Measurements from ENCODE around the gene TTC31.

Gene TTC31

GRCh38 chr2:74444498-74445318 is 38.2 kb upstream of the TTC31 start:
- Histone ChIP-seq H3K27ac (no peak overlapping the region), H3K36me3 (no peaks in the 10 kb centered on the region), H3K4me3 (ENCODE audit: low read depth in 1 of 2, low read length in 1 of 2) (no peak overlapping the region), H3K27me3 (peaks cover 84% of the 10 kb centered on the region), H3K4me1 (ENCODE audit: control insufficient read depth in 1 of 2, insufficient read depth in 1 of 2, low read depth in 1 of 2, low read length in 1 of 2) (peaks cover 14 to 19% of the 10 kb centered on the region in 2 experiments), H3K9me3 (no peaks in the 10 kb centered on the region)
- no peak for TF ChIP-seq CTCF (IDR thresholded peaks at IDR 0.05)

- no peaks in the 10 kb centered on the region for H3K4me1 ChIP-seq (ENCODE audit: control insufficient read depth in 1 of 2, insufficient read depth in 1 of 2, low read depth in 1 of 2, low read length in 1 of 2)
- H3K9me3 ChIP-seq = no peaks in the 10 kb centered on the region
- H3K4me3 ChIP-seq (ENCODE audit: low read depth in 1 of 2, low read length in 1 of 2) = no peak overlapping the region
- no peak overlapping the region for H3K27ac ChIP-seq
- H3K27me3 ChIP-seq = peaks cover 63% of the 10 kb centered on the region
- no peak for TF ChIP-seq CTCF (IDR thresholded peaks at IDR 0.05)
- no peaks in the 10 kb centered on the region for H3K36me3 ChIP-seq
These were observed 35.5 kb upstream of the TTC31 start for GRCh38 chr2:74447230-74447999.

GRCh38 chr2:74448771-74449170 is 34.1 kb upstream of the TTC31 start:
- Histone ChIP-seq H3K4me3 (ENCODE audit: low read depth in 1 of 2, low read length in 1 of 2) (no peak overlapping the region), H3K27me3 (peaks cover 49% of the 10 kb centered on the region), H3K27ac (no peak overlapping the region), H3K36me3 (no peaks in the 10 kb centered on the region), H3K9me3 (no peaks in the 10 kb centered on the region), H3K4me1 (ENCODE audit: control insufficient read depth in 1 of 2, insufficient read depth in 1 of 2, low read depth in 1 of 2, low read length in 1 of 2) (no peaks in the 10 kb centered on the region)
- no peak for TF ChIP-seq CTCF (IDR thresholded peaks at IDR 0.05)

- H3K36me3 ChIP-seq = no peaks in the 10 kb centered on the region
- no peak for TF ChIP-seq CTCF (IDR thresholded peaks at IDR 0.05)
- H3K9me3 ChIP-seq = no peaks in the 10 kb centered on the region
- H3K27me3 ChIP-seq = peaks cover 30% of the 10 kb centered on the region
- no peak overlapping the region for H3K4me3 ChIP-seq (ENCODE audit: low read depth in 1 of 2, low read length in 1 of 2)
- H3K27ac ChIP-seq = no peak overlapping the region
- H3K4me1 ChIP-seq (ENCODE audit: control insufficient read depth in 1 of 2, insufficient read depth in 1 of 2, low read depth in 1 of 2, low read length in 1 of 2) = peaks cover 13 to 14% of the 10 kb centered on the region in 2 experiments
These were observed 32.2 kb upstream of the TTC31 start for GRCh38 chr2:74450570-74451190.

- no peaks in the 10 kb centered on the region for H3K9me3 ChIP-seq
- H3K27me3 ChIP-seq = peaks cover 6% of the 10 kb centered on the region
- H3K27ac ChIP-seq = peak within 1 kb of the TSS; percentile 83
- peak within 1 kb of the TSS; percentile 85 to 97 for H3K4me3 ChIP-seq (ENCODE audit: low read depth in 1 of 2, low read length in 1 of 2)
- peaks cover 4% of the 10 kb centered on the region for H3K36me3 ChIP-seq
- H3K4me1 ChIP-seq (ENCODE audit: control insufficient read depth in 1 of 2, insufficient read depth in 1 of 2, low read depth in 1 of 2, low read length in 1 of 2) = peaks cover 40 to 44% of the 10 kb centered on the region in 2 experiments
- TF ChIP-seq CTCF (IDR thresholded peaks at IDR 0.05) = peak; percentile 10
These were observed 28.0 kb upstream of the TTC31 start, which contains the start of gene INO80B for GRCh38 chr2:74454654-74455511. Gene INO80B (plus strand): TSS chr2:74455087. CDS start chr2:74455117, 30 bp downstream.
